Measurements from ENCODE around the gene COMTD1. TPM values are rescaled to one million over a fixed set of nuclear protein-coding genes. Genes with fewer than 3 reads are reported as not detected.

COMTD1 gene
- total RNA-seq, 1 experiment from 2014 or later, result 124 TPM

- no peak for DNase-seq (ENCODE audit: low spot score)
Measured at GRCh38 chr10:75245354-75246250, 9.8 kb upstream of the COMTD1 start.

- no peak for DNase-seq (ENCODE audit: low spot score)
Measured at GRCh38 chr10:75244487-75245353, 9.0 kb upstream of the COMTD1 start.

GRCh38 chr10:75243426-75243825 lies 7.7 kb upstream of the COMTD1 start:
- DNase-seq (ENCODE audit: low spot score), result peak; percentile 51

GRCh38 chr10:75240329-75241076 lies 4.7 kb upstream of the COMTD1 start:
- DNase-seq (ENCODE audit: low spot score), result no peak

- DNase-seq (ENCODE audit: low spot score), result no peak
Measured at GRCh38 chr10:75239096-75239790, 3.5 kb upstream of the COMTD1 start.

- no peak for DNase-seq (ENCODE audit: low spot score)
Measured at GRCh38 chr10:75238182-75239095, 2.7 kb upstream of the COMTD1 start.

- DNase-seq (ENCODE audit: low spot score), result no peak
Measured at GRCh38 chr10:75236178-75236825, 545 bp upstream of the COMTD1 start.

GRCh38 chr10:75234683-75235374 lies 928 bp downstream of the COMTD1 start:
- peak; percentile 74 for DNase-seq (ENCODE audit: low spot score)

GRCh38 chr10:75234017-75234682 lies 1.6 kb downstream of the COMTD1 start:
- DNase-seq (ENCODE audit: low spot score), result peak; percentile 93

- DNase-seq (ENCODE audit: low spot score), result peak; percentile 20
Measured at GRCh38 chr10:75233444-75234016, 2.2 kb downstream of the COMTD1 start.

GRCh38 chr10:75231672-75232581 lies 3.8 kb downstream of the COMTD1 start:
- DNase-seq (ENCODE audit: low spot score), result no peak

- DNase-seq (ENCODE audit: low spot score), result peak; percentile 94
Measured at GRCh38 chr10:75230600-75231038, 5.1 kb downstream of the COMTD1 start.

- DNase-seq (ENCODE audit: low spot score), result no peak
Measured at GRCh38 chr10:75229971-75230370, 5.8 kb downstream of the COMTD1 start.

- DNase-seq (ENCODE audit: low spot score), result no peak
Measured at GRCh38 chr10:75228834-75229233, 6.9 kb downstream of the COMTD1 start.

GRCh38 chr10:75228278-75228677 lies 7.5 kb downstream of the COMTD1 start:
- no peak for DNase-seq (ENCODE audit: low spot score)

GRCh38 chr10:75226656-75227055 lies 9.1 kb downstream of the COMTD1 start:
- no peak for DNase-seq (ENCODE audit: low spot score)

GRCh38 chr10:75226095-75226494 lies 9.7 kb downstream of the COMTD1 start:
- no peak for DNase-seq (ENCODE audit: low spot score)
